Esophagus muscularis mucosa (tissue), 4 donors: ENCODE measurements around the gene KIRREL3. TPM values are rescaled to one million over a fixed set of nuclear protein-coding genes. Genes with fewer than 3 reads are reported as not detected.

ENCODE experiments used
- DNase-seq: peaks from one replicate; pipeline ENCODE4 v3.0.0-alpha.2; 2017; ENCODE audit errors: extremely low spot score
- H3K27ac ChIP-seq, 4 donors: fragments of 200-600 bp; sonication (generic); replicated peaks in 1 of 4; 1 replicate in 3 of 4; 2 replicates in 1 of 4; pipeline ENCODE4 v1.5.1; 2016 to 2019; ENCODE audit warnings: mild to moderate bottlenecking in 1 of 4
- H3K27me3 ChIP-seq, 4 donors: fragments of 200-600 bp; sonication (generic); one replicate each; pipeline versions ENCODE4 v1.5.1 to v1.6.0; 2016 to 2019
- H3K36me3 ChIP-seq, 4 donors: fragments of 200-600 bp; sonication (generic); one replicate each; pipeline ENCODE4 v1.5.1; 2016 to 2019
- H3K4me1 ChIP-seq, 4 donors: fragments of 200-600 bp; sonication (generic); one replicate each; pipeline ENCODE4 v1.5.1; 2016 to 2019
- H3K4me3 ChIP-seq, 4 donors: fragments of 200-600 bp; sonication (generic); 1 replicate in 2 of 4; 2 replicates in 2 of 4; pipeline ENCODE4 v1.5.1; 2016 to 2019; ENCODE audit warnings: mild to moderate bottlenecking in 4 of 4, moderate library complexity in 1 of 4
- H3K9me3 ChIP-seq, 4 donors: fragments of 200-600 bp; sonication (generic); 1 replicate in 3 of 4; 2 replicates in 1 of 4; pipeline ENCODE4 v1.5.1; 2016 to 2019
- CTCF ChIP-seq, 3 experiments: fragments of 200-600 bp in 2 of 3; fragments of 450-650 bp in 1 of 3; sonication (generic) in 2 of 3; IDR thresholded peaks; one replicate each; pipeline ENCODE4 v1.5.1; 2017 to 2019; ENCODE audit warnings: antibody characterized with exemption in 3 of 3, mild to moderate bottlenecking in 2 of 3, moderate library complexity in 1 of 3
- EP300 ChIP-seq: sonication (generic); formaldehyde crosslinking; IDR thresholded peaks from one replicate; pipeline ENCODE4 v1.6.1; 2017; ENCODE audit warnings: antibody characterized with exemption
- POLR2A ChIP-seq: fragments of 450-650 bp; IDR thresholded peaks from one replicate; pipeline ENCODE4 v1.6.1; 2017; ENCODE audit warnings: antibody characterized with exemption, moderate library complexity, mild to moderate bottlenecking, low read depth
- POLR2AphosphoS5 ChIP-seq, 2 donors: sonication (generic); formaldehyde crosslinking; IDR thresholded peaks; one replicate each; pipeline ENCODE4 v1.6.1; 2017; ENCODE audit warnings: antibody characterized with exemption in 2 of 2
- WGBS: methylation state at CpG from one replicate; pipeline ENCODE4 v1.1.5; 2018; 5-methylcytosine and 5-hydroxymethylcytosine counted together
- intact Hi-C: fragments of 100-400 bp; cut with DNase I; formaldehyde crosslinking; loops from one replicate; pipeline ENCODE4 v1.15.1; 2023
- total RNA-seq, 4 donors: library from RNA; depleted of rRNA; stranded (reverse); fragments of >200 nt; gene quantifications; one replicate each; pipeline versions ENCODE4 v1.1.0 to v1.2.1, GENCODE V29; 2016

KIRREL3 gene
- total RNA-seq, 4 donors from 2014 or later: 1.7 to 6.5 (median 3.1) TPM

- Histone ChIP-seq H3K36me3 (no peaks in the 10 kb centered on the region), H3K27me3 (peaks cover 0 to 10% (median 0%) of the 10 kb centered on the region in 4 donors), H3K4me3 (no peak overlapping the region), H3K4me1 (no peaks in the 10 kb centered on the region), H3K27ac (no peak overlapping the region), H3K9me3 (peaks cover 0 to 6% (median 0%) of the 10 kb centered on the region in 4 donors)
- WGBS: 57% methylated on average over 7 of the region's 7 CpGs
- DNase-seq: no peak
- intact Hi-C loops: no loop called here
- TF ChIP-seq POLR2A: no peak
- no peak for TF ChIP-seq POLR2AphosphoS5 (IDR thresholded peaks at IDR 0.05)
- no peak for TF ChIP-seq EP300
- no peak for TF ChIP-seq CTCF (IDR thresholded peaks at IDR 0.05)
These were observed 176.4 kb downstream of the KIRREL3 start for GRCh38 chr11:126824035-126824607.

GRCh38 chr11:126823274-126823673 is 177.3 kb downstream of the KIRREL3 start:
- H3K4me3 ChIP-seq: no peak overlapping the region
- TF ChIP-seq POLR2AphosphoS5 (IDR thresholded peaks at IDR 0.05) (no peak), POLR2A (no peak), CTCF (IDR thresholded peaks at IDR 0.05) (no peak), EP300 (no peak)
- H3K27ac ChIP-seq: no peak overlapping the region
- H3K4me1 ChIP-seq: no peaks in the 10 kb centered on the region
- no peaks in the 10 kb centered on the region for H3K36me3 ChIP-seq
- intact Hi-C loops: no loop called here
- peaks cover 0 to 6% (median 0%) of the 10 kb centered on the region in 4 donors for H3K9me3 ChIP-seq
- DNase-seq: no peak
- peaks cover 0 to 3% (median 0%) of the 10 kb centered on the region in 4 donors for H3K27me3 ChIP-seq

GRCh38 chr11:126821827-126822226 is 178.7 kb downstream of the KIRREL3 start:
- H3K27ac ChIP-seq: no peak overlapping the region
- TF ChIP-seq POLR2A: no peak
- no peak for TF ChIP-seq CTCF (IDR thresholded peaks at IDR 0.05)
- no peak for TF ChIP-seq EP300
- no peak for TF ChIP-seq POLR2AphosphoS5 (IDR thresholded peaks at IDR 0.05)
- 91% methylated on average over 1 of the region's 1 CpG for WGBS

GRCh38 chr11:126819194-126819593 is 181.4 kb downstream of the KIRREL3 start:
- H3K4me3 ChIP-seq: no peak overlapping the region
- no peak for DNase-seq
- peaks cover 0 to 11% (median 0%) of the 10 kb centered on the region in 4 donors for H3K27me3 ChIP-seq
- H3K4me1 ChIP-seq: no peaks in the 10 kb centered on the region
- intact Hi-C loops: no loop called here
- H3K27ac ChIP-seq: no peak overlapping the region
- no peaks in the 10 kb centered on the region for H3K36me3 ChIP-seq
- H3K9me3 ChIP-seq: peaks cover 0 to 6% (median 0%) of the 10 kb centered on the region in 4 donors
- TF ChIP-seq POLR2A (no peak), CTCF (IDR thresholded peaks at IDR 0.05) (no peak), POLR2AphosphoS5 (IDR thresholded peaks at IDR 0.05) (no peak), EP300 (no peak)
- WGBS: 87% methylated on average over 10 of the region's 10 CpGs

More at GRCh38 chr11:126821827-126822226, 178.7 kb downstream of the KIRREL3 start:
- intact Hi-C loops: no loop called here
- Histone ChIP-seq H3K27me3 (peaks cover 0 to 11% (median 0%) of the 10 kb centered on the region in 4 donors), H3K36me3 (no peaks in the 10 kb centered on the region), H3K9me3 (peaks cover 0 to 6% (median 0%) of the 10 kb centered on the region in 4 donors), H3K4me3 (no peak overlapping the region), H3K4me1 (no peaks in the 10 kb centered on the region)
- DNase-seq: no peak
